GM10266 (cell line): ENCODE results near the gene GASK1B.

ENCODE experiments used
- DNase-seq: peaks from one replicate; pipeline ENCODE4 v3.0.0; 2012; ENCODE audit errors: extremely low spot score
- CTCF ChIP-seq: IDR thresholded peaks from 2 replicates; pipeline ENCODE4 v1.5.1; 2012; ENCODE audit warnings: mild to moderate bottlenecking, low read depth; ENCODE audit not compliant: control insufficient read depth, insufficient read depth; ENCODE audit errors: missing control alignments

The GASK1B gene

GRCh38 chr4:158170691-158171561 is 1.9 kb downstream of the GASK1B start:
- peak; percentile 20 for DNase-seq
- peak; percentile 52 for TF ChIP-seq CTCF

- no peak for DNase-seq
- no peak for TF ChIP-seq CTCF
Measured at GRCh38 chr4:158169931-158170690, 2.7 kb downstream of the GASK1B start.

GRCh38 chr4:158169506-158169905 is 3.3 kb downstream of the GASK1B start:
- TF ChIP-seq CTCF = no peak
- no peak for DNase-seq

- no peak for DNase-seq
- no peak for TF ChIP-seq CTCF
Measured at GRCh38 chr4:158168606-158169005, 4.2 kb downstream of the GASK1B start.

GRCh38 chr4:158166701-158167100 is 6.1 kb downstream of the GASK1B start:
- DNase-seq = no peak
- TF ChIP-seq CTCF = no peak

- TF ChIP-seq CTCF = no peak
- no peak for DNase-seq
Measured at GRCh38 chr4:158164768-158165213, 8.0 kb downstream of the GASK1B start.

- no peak for DNase-seq
- TF ChIP-seq CTCF = no peak
Measured at GRCh38 chr4:158163941-158164767, 8.7 kb downstream of the GASK1B start.
